A549 (cell line): ENCODE results near the gene PDCL2. TPM values are rescaled to one million over a fixed set of nuclear protein-coding genes. Genes with fewer than 3 reads are reported as not detected.

ENCODE experiments used
- ATAC-seq, 2 experiments: fragments of 200-7000 bp in 1 of 2; fragments of >200 bp in 1 of 2; cut with Nextera tagmentation in 1 of 2; cut with Tn5 transposase in 1 of 2; 3 replicates each; pipeline versions ENCODE4 v1.8.0 to v1.9.1; 2018 to 2020; ENCODE audit warnings: mild to moderate bottlenecking in 1 of 2, moderate library complexity in 1 of 2
- CTCF ChIA-PET: fragments of 300-600 bp; sonication (Branson Sonifier 250); formaldehyde crosslinking; extraction: SDS; loops from one replicate; lab custom pipeline; 2021; ENCODE audit warnings: antibody characterized with exemption, inconsistent platforms; lab: Yijun Ruan, JAX
- POLR2A ChIA-PET: fragments of 350-600 bp; formaldehyde crosslinking; extraction: SDS; loops from one replicate; lab custom pipeline; 2021; ENCODE audit warnings: antibody characterized with exemption, inconsistent platforms; lab: Yijun Ruan, JAX
- DNase-seq, 2 experiments: peaks; one replicate each; pipeline versions ENCODE4 v3.0.0 to v3.0.0-alpha.2; 2011 to 2016; ENCODE audit warnings: low read depth in 1 of 2, low spot score in 1 of 2
- FAIRE-seq: peaks from 2 replicates; lab custom pipeline; 2011; peaks lifted over from hg19 to GRCh38; lab: Jason Lieb, UNC
- H3K27ac ChIP-seq, 2 experiments: fragments of >200 bp; sonication (Bioruptor Twin); formaldehyde crosslinking; 3 replicates each; pipeline ENCODE4 v1.5.1; 2016 to 2017
- H3K4me1 ChIP-seq: fragments of >200 bp; sonication (Bioruptor Twin); formaldehyde crosslinking; 3 replicates; pipeline ENCODE4 v1.6.1; 2016
- H3K4me2 ChIP-seq: fragments of >200 bp; sonication (Bioruptor Twin); formaldehyde crosslinking; 3 replicates; pipeline ENCODE4 v1.6.1; 2016
- H3K4me3 ChIP-seq: fragments of >200 bp; sonication (Bioruptor Twin); formaldehyde crosslinking; 3 replicates; pipeline ENCODE4 v1.5.1; 2016
- H3K9me3 ChIP-seq: fragments of >200 bp; sonication (Bioruptor Twin); formaldehyde crosslinking; 3 replicates; pipeline ENCODE4 v1.6.1; 2016
- BCL3 ChIP-seq: fragments of >200 bp; sonication (Bioruptor Twin); formaldehyde crosslinking; IDR thresholded peaks from 3 replicates; pipeline ENCODE4 v1.6.1; 2016
- CBX2 ChIP-seq: fragments of 200-600 bp; sonication (generic); IDR thresholded peaks from 2 replicates; pipeline ENCODE4 v1.6.1; 2016; ENCODE audit warnings: low read depth, mild to moderate bottlenecking, borderline replicate concordance
- CHD2 ChIP-seq: fragments of 150-350 bp; IDR thresholded peaks from 2 replicates; pipeline ENCODE4 v1.6.1; 2014; ENCODE audit warnings: low read length; ENCODE audit not compliant: partially characterized antibody
- E2F6 ChIP-seq: IDR thresholded peaks from 2 replicates; pipeline ENCODE4 v1.6.1; 2012; ENCODE audit warnings: low read depth, borderline replicate concordance
- EP300 ChIP-seq, 2 experiments: fragments of >200 bp; sonication (Bioruptor Twin); formaldehyde crosslinking; IDR thresholded peaks; 2 replicates in 1 of 2; 3 replicates in 1 of 2; pipeline ENCODE4 v1.6.1; 2016 to 2017
- FOSB ChIP-seq: fragments of 250-450 bp; sonication (Bioruptor Pico); IDR thresholded peaks from 2 replicates; pipeline ENCODE4 v1.5.0; 2020; ENCODE audit warnings: mild to moderate bottlenecking, moderate library complexity
- FOXS1 ChIP-seq: fragments of 250-450 bp; sonication (Bioruptor Pico); IDR thresholded peaks from 2 replicates; pipeline ENCODE4 v1.5.0; 2020; ENCODE audit warnings: mild to moderate bottlenecking, moderate library complexity
- GATA3 ChIP-seq: IDR thresholded peaks from 2 replicates; pipeline ENCODE4 v1.6.1; 2012; ENCODE audit warnings: borderline replicate concordance
- HDAC2 ChIP-seq: fragments of 200-600 bp; sonication (generic); IDR thresholded peaks from 2 replicates; pipeline ENCODE4 v1.6.1; 2016
- HOXA7 ChIP-seq: fragments of 250-450 bp; sonication (Bioruptor Pico); IDR thresholded peaks from 2 replicates; pipeline ENCODE4 v1.5.0; 2020; ENCODE audit warnings: mild to moderate bottlenecking, moderate library complexity
- KDM1A ChIP-seq: fragments of 200-600 bp; sonication (generic); IDR thresholded peaks from 2 replicates; pipeline ENCODE4 v1.6.1; 2016; ENCODE audit warnings: low read depth, mild to moderate bottlenecking
- KDM5A ChIP-seq: fragments of 200-600 bp; sonication (generic); IDR thresholded peaks from 2 replicates; pipeline ENCODE4 v1.6.1; 2016; ENCODE audit warnings: antibody characterized with exemption, mild to moderate bottlenecking
- MAFK ChIP-seq: fragments of 450-650 bp; IDR thresholded peaks from 2 replicates; pipeline ENCODE4 v1.6.1; 2014; ENCODE audit not compliant: partially characterized antibody
- MAZ ChIP-seq: fragments of 150-350 bp; IDR thresholded peaks from 2 replicates; pipeline ENCODE4 v1.6.1; 2014; ENCODE audit warnings: antibody characterized with exemption, low read depth, low read length, borderline replicate concordance
- MYC ChIP-seq: IDR thresholded peaks from 2 replicates; pipeline ENCODE4 v1.6.1; 2012; ENCODE audit warnings: mild to moderate bottlenecking, inconsistent platforms, low read length, improper control_type of control experiment, borderline replicate concordance
- NR3C1 ChIP-seq: fragments of >200 bp; sonication (Bioruptor Twin); formaldehyde crosslinking; IDR thresholded peaks from 3 replicates; pipeline ENCODE4 v1.6.1; 2017
- PHF8 ChIP-seq: fragments of 200-600 bp; sonication (generic); IDR thresholded peaks from 2 replicates; pipeline ENCODE4 v1.6.1; 2016; ENCODE audit warnings: low read depth, mild to moderate bottlenecking, antibody characterized with exemption, moderate library complexity, borderline replicate concordance
- RARB ChIP-seq: fragments of 250-450 bp; sonication (Bioruptor Pico); IDR thresholded peaks from 2 replicates; pipeline ENCODE4 v1.8.0; 2021; ENCODE audit warnings: mild to moderate bottlenecking, moderate library complexity
- REST ChIP-seq: fragments of 200-600 bp; sonication (generic); IDR thresholded peaks from 2 replicates; pipeline ENCODE4 v1.6.1; 2016; ENCODE audit warnings: antibody characterized with exemption, mild to moderate bottlenecking, moderate library complexity
- RFX5 ChIP-seq: fragments of 450-650 bp; IDR thresholded peaks from 2 replicates; pipeline ENCODE4 v1.7.1; 2014; ENCODE audit warnings: antibody characterized with exemption, mild to moderate bottlenecking, moderate library complexity
- RNF2 ChIP-seq: fragments of 200-600 bp; sonication (generic); IDR thresholded peaks from 2 replicates; pipeline ENCODE4 v1.6.1; 2016; ENCODE audit warnings: low read depth, mild to moderate bottlenecking, antibody characterized with exemption, moderate library complexity, borderline replicate concordance
- TFCP2L1 ChIP-seq: fragments of 250-450 bp; sonication (Bioruptor Pico); IDR thresholded peaks from 2 replicates; pipeline ENCODE4 v1.5.0; 2021; ENCODE audit warnings: mild to moderate bottlenecking
- TP53 ChIP-seq: fragments of 250-450 bp; sonication (Bioruptor Pico); IDR thresholded peaks from 2 replicates; pipeline ENCODE4 v1.5.0; 2021; ENCODE audit warnings: mild to moderate bottlenecking, moderate library complexity
- ZFP36 ChIP-seq: fragments of 450-650 bp; IDR thresholded peaks from 2 replicates; pipeline ENCODE4 v1.6.1; 2014; ENCODE audit warnings: borderline replicate concordance; ENCODE audit not compliant: partially characterized antibody
- ZNF302 ChIP-seq: fragments of 250-450 bp; sonication (Bioruptor Pico); IDR thresholded peaks from 2 replicates; pipeline ENCODE4 v1.9.0; 2021; ENCODE audit warnings: inconsistent platforms, mild to moderate bottlenecking, moderate library complexity
- WGBS: methylation state at CpG from one replicate; pipeline ENCODE4 v1.1.6; 2017; ENCODE audit errors: missing lambda C conversion rate; 5-methylcytosine and 5-hydroxymethylcytosine counted together
- polyA plus RNA-seq, 4 experiments: library from polyadenylated mRNA; depleted of rRNA in 3 of 4; stranded (reverse); fragments of >200 nt; fragmentation: RNase III in 1 of 4; extraction: RNeasy Plus Mini Kit Qiagen cat#74134 plus additional on column Dnase treatment in 1 of 4; gene quantifications; 2 replicates in 3 of 4; 3 replicates in 1 of 4; pipeline ENCODE4 v1.2.3, GENCODE V29; 2011 to 2017

The PDCL2 gene
- polyA plus RNA-seq, 2 of the 4 experiments (the other 2 are of a cell fraction), result not detected

- TF ChIP-seq REST, result no peak
Measured at GRCh38 chr4:55543858-55544257, 48.2 kb downstream of the PDCL2 start (continued).

- TF ChIP-seq EP300 (IDR thresholded peaks at IDR 0.05), result no peak
- no peak for TF ChIP-seq CBX2
- TF ChIP-seq E2F6, result no peak
- no peak for TF ChIP-seq RFX5
- TF ChIP-seq, all 56 proteins: peak for 0
- ATAC-seq, result no peak
- FAIRE-seq, result no peak
- ChIA-PET POLR2A (no interaction called here), CTCF (no interaction called here)
- Histone ChIP-seq H3K27ac (no peak overlapping the region), H3K4me1 (peaks cover 14% of the 10 kb centered on the region), H3K9me3 (no peaks in the 10 kb centered on the region), H3K4me3 (no peak overlapping the region), H3K4me2 (no peak overlapping the region)
- DNase-seq, result no peak
- 90% methylated on average over 3 of the region's 3 CpGs for WGBS
Measured at GRCh38 chr4:55540271-55540670, 51.8 kb downstream of the PDCL2 start.

GRCh38 chr4:55539658-55540057, 52.4 kb downstream of the PDCL2 start:
- H3K4me1 ChIP-seq, result peaks cover 12% of the 10 kb centered on the region
- ATAC-seq, result no peak
- FAIRE-seq, result no peak
- no peak overlapping the region for H3K4me3 ChIP-seq
- 95% methylated on average over 2 of the region's 2 CpGs for WGBS
- no peaks in the 10 kb centered on the region for H3K9me3 ChIP-seq
- TF ChIP-seq EP300 (IDR thresholded peaks at IDR 0.05) (no peak), ZNF302 (CRISPR knock-in tag) (no peak), CHD2 (no peak), MAFK (no peak), GATA3 (no peak), ZFP36 (no peak)
- no peak overlapping the region for H3K27ac ChIP-seq
- no peak overlapping the region for H3K4me2 ChIP-seq
- POLR2A ChIA-PET, result no interaction called here
- CTCF ChIA-PET, result no interaction called here
- no peak for DNase-seq

- Histone ChIP-seq H3K4me1 (peaks cover 1% of the 10 kb centered on the region; the same call in 1 of the 3 replicates), H3K9me3 (no peaks in the 10 kb centered on the region), H3K4me3 (no peak overlapping the region), H3K27ac (no peak overlapping the region), H3K4me2 (no peak overlapping the region)
- ChIA-PET POLR2A (no interaction called here), CTCF (no interaction called here)
- TF ChIP-seq KDM1A (no peak), PHF8 (no peak), TFCP2L1 (CRISPR knock-in tag) (no peak), FOXS1 (no peak), ZFP36 (no peak), MYC (no peak), GATA3 (no peak), BCL3 (no peak), TP53 (no peak), ZNF302 (CRISPR knock-in tag) (no peak), NR3C1 (no peak), HDAC2 (no peak), RNF2 (no peak), RARB (CRISPR knock-in tag) (no peak), MAZ (no peak), FOSB (CRISPR knock-in tag) (no peak), HOXA7 (no peak), KDM5A (no peak)
- no peak for DNase-seq
- FAIRE-seq, result no peak
- no peak for ATAC-seq
Measured at GRCh38 chr4:55538531-55538930, 53.5 kb downstream of the PDCL2 start.
